ENCODE data around the gene ECE1. TPM values are rescaled to one million over a fixed set of nuclear protein-coding genes. Genes with fewer than 3 reads are reported as not detected.

The ECE1 gene
- total and polyA plus RNA-seq, 4 donors: 12.1 to 155 (median 123) TPM

GRCh38 chr1:21270086-21270689 is 20.1 kb downstream of the ECE1 start:
- no peak for ATAC-seq (ENCODE audit: low FRiP score)
- Histone ChIP-seq H3K27ac (ENCODE audit: low read depth in 1 of 2, low read length in 2 of 2) (peak overlapping the region in 1 of 2 donors; percentile 16), H3K4me1 (ENCODE audit: control insufficient read depth in 1 of 2, insufficient read depth in 2 of 2, low read length in 2 of 2) (no peaks in the 10 kb centered on the region), H3K4me3 (ENCODE audit: low read length in 2 of 2) (no peak overlapping the region), H3K27me3 (ENCODE audit: control insufficient read depth in 1 of 2, insufficient read depth in 2 of 2, low read length in 1 of 2) (no peaks in the 10 kb centered on the region), H3K9me3 (ENCODE audit: control insufficient read depth, low read length) (no peaks in the 10 kb centered on the region), H3K36me3 (ENCODE audit: control insufficient read depth in 1 of 2, insufficient read depth in 2 of 2, low read length in 1 of 2) (no peaks in the 10 kb centered on the region)
- WGBS, 2 donors: 44 to 49% methylated on average over 9 of the region's 9 CpGs
- peak; percentile 83 to 95 for DNase-seq
- intact Hi-C loops (cut with DNase I): no loop called here

GRCh38 chr1:21269461-21270085 is 20.7 kb downstream of the ECE1 start:
- Histone ChIP-seq H3K4me3 (ENCODE audit: low read length in 2 of 2) (no peak overlapping the region), H3K27ac (ENCODE audit: low read depth in 1 of 2, low read length in 2 of 2) (peak overlapping the region in 1 of 2 donors; percentile 47), H3K36me3 (ENCODE audit: control insufficient read depth in 1 of 2, insufficient read depth in 2 of 2, low read length in 1 of 2) (no peaks in the 10 kb centered on the region), H3K27me3 (ENCODE audit: control insufficient read depth in 1 of 2, insufficient read depth in 2 of 2, low read length in 1 of 2) (no peaks in the 10 kb centered on the region), H3K9me3 (ENCODE audit: control insufficient read depth, low read length) (no peaks in the 10 kb centered on the region), H3K4me1 (ENCODE audit: control insufficient read depth in 1 of 2, insufficient read depth in 2 of 2, low read length in 2 of 2) (no peaks in the 10 kb centered on the region)
- intact Hi-C loops (cut with DNase I): no loop called here
- ATAC-seq (ENCODE audit: low FRiP score) (no peak), DNase-seq (no peak)
- 73 to 77% methylated on average over 7 of the region's 7 CpGs for WGBS, 2 donors

GRCh38 chr1:21268281-21269239 is 21.7 kb downstream of the ECE1 start:
- ATAC-seq (ENCODE audit: low FRiP score): peak; percentile 24
- Histone ChIP-seq H3K36me3 (ENCODE audit: control insufficient read depth in 1 of 2, insufficient read depth in 2 of 2, low read length in 1 of 2) (no peaks in the 10 kb centered on the region), H3K9me3 (ENCODE audit: control insufficient read depth, low read length) (no peaks in the 10 kb centered on the region), H3K27ac (ENCODE audit: low read depth in 1 of 2, low read length in 2 of 2) (peak overlapping the region in 1 of 2 donors; percentile 7), H3K4me3 (ENCODE audit: low read length in 2 of 2) (no peak overlapping the region), H3K4me1 (ENCODE audit: control insufficient read depth in 1 of 2, insufficient read depth in 2 of 2, low read length in 2 of 2) (no peaks in the 10 kb centered on the region), H3K27me3 (ENCODE audit: control insufficient read depth in 1 of 2, insufficient read depth in 2 of 2, low read length in 1 of 2) (no peaks in the 10 kb centered on the region)
- 17% methylated on average over 17 of the region's 17 CpGs for WGBS, 2 donors
- intact Hi-C loops (cut with DNase I): no loop called here
- DNase-seq: no peak

GRCh38 chr1:21267191-21268077 is 22.8 kb downstream of the ECE1 start:
- no peak overlapping the region for H3K27ac ChIP-seq (ENCODE audit: low read depth in 1 of 2, low read length in 2 of 2)
- H3K9me3 ChIP-seq (ENCODE audit: control insufficient read depth, low read length): no peaks in the 10 kb centered on the region
- H3K36me3 ChIP-seq (ENCODE audit: control insufficient read depth in 1 of 2, insufficient read depth in 2 of 2, low read length in 1 of 2): no peaks in the 10 kb centered on the region
- H3K4me3 ChIP-seq (ENCODE audit: low read length in 2 of 2): no peak overlapping the region
- no peaks in the 10 kb centered on the region for H3K4me1 ChIP-seq (ENCODE audit: control insufficient read depth in 1 of 2, insufficient read depth in 2 of 2, low read length in 2 of 2)
- no peak for DNase-seq
- no peak for ATAC-seq (ENCODE audit: low FRiP score)
- intact Hi-C loops (cut with DNase I): no loop called here
- H3K27me3 ChIP-seq (ENCODE audit: control insufficient read depth in 1 of 2, insufficient read depth in 2 of 2, low read length in 1 of 2): no peaks in the 10 kb centered on the region
- WGBS, 2 donors: 92 to 93% methylated on average over 16 of the region's 16 CpGs

- H3K36me3 ChIP-seq (ENCODE audit: control insufficient read depth in 1 of 2, insufficient read depth in 2 of 2, low read length in 1 of 2): no peaks in the 10 kb centered on the region
- no peaks in the 10 kb centered on the region for H3K4me1 ChIP-seq (ENCODE audit: control insufficient read depth in 1 of 2, insufficient read depth in 2 of 2, low read length in 2 of 2)
- intact Hi-C loops (cut with DNase I): no loop called here
- no peak overlapping the region for H3K4me3 ChIP-seq (ENCODE audit: low read length in 2 of 2)
- WGBS, 2 donors: 60 to 66% methylated on average over 12 of the region's 12 CpGs
- no peak for ATAC-seq (ENCODE audit: low FRiP score)
- no peaks in the 10 kb centered on the region for H3K9me3 ChIP-seq (ENCODE audit: control insufficient read depth, low read length)
- H3K27me3 ChIP-seq (ENCODE audit: control insufficient read depth in 1 of 2, insufficient read depth in 2 of 2, low read length in 1 of 2): no peaks in the 10 kb centered on the region
- H3K27ac ChIP-seq (ENCODE audit: low read depth in 1 of 2, low read length in 2 of 2): peak overlapping the region in 1 of 2 donors; percentile 52
- no peak for DNase-seq
These were observed 24.0 kb downstream of the ECE1 start for GRCh38 chr1:21266119-21266774.

- H3K27ac ChIP-seq (ENCODE audit: low read depth in 1 of 2, low read length in 2 of 2): peak overlapping the region in 1 of 2 donors; percentile 52
- H3K9me3 ChIP-seq (ENCODE audit: control insufficient read depth, low read length): no peaks in the 10 kb centered on the region
- no peaks in the 10 kb centered on the region for H3K4me1 ChIP-seq (ENCODE audit: control insufficient read depth in 1 of 2, insufficient read depth in 2 of 2, low read length in 2 of 2)
- no peaks in the 10 kb centered on the region for H3K27me3 ChIP-seq (ENCODE audit: control insufficient read depth in 1 of 2, insufficient read depth in 2 of 2, low read length in 1 of 2)
- intact Hi-C loops (cut with DNase I): no loop called here
- no peak for ATAC-seq (ENCODE audit: low FRiP score)
- H3K36me3 ChIP-seq (ENCODE audit: control insufficient read depth in 1 of 2, insufficient read depth in 2 of 2, low read length in 1 of 2): no peaks in the 10 kb centered on the region
- DNase-seq: no peak
- WGBS, 2 donors: 61 to 70% methylated on average over 6 of the region's 6 CpGs
- H3K4me3 ChIP-seq (ENCODE audit: low read length in 2 of 2): no peak overlapping the region
These were observed 24.6 kb downstream of the ECE1 start for GRCh38 chr1:21265644-21266043.

- 66 to 71% methylated on average over 4 of the region's 4 CpGs for WGBS, 2 donors
- intact Hi-C loops (cut with DNase I): no loop called here
These were observed 25.4 kb downstream of the ECE1 start for GRCh38 chr1:21264898-21265297.

More at GRCh38 chr1:21264898-21265297, 25.4 kb downstream of the ECE1 start:
- DNase-seq (no peak), ATAC-seq (ENCODE audit: low FRiP score) (no peak)
- H3K36me3 ChIP-seq (ENCODE audit: control insufficient read depth in 1 of 2, insufficient read depth in 2 of 2, low read length in 1 of 2): no peaks in the 10 kb centered on the region
- peak overlapping the region; percentile 29 to 37 for H3K27ac ChIP-seq (ENCODE audit: low read depth in 1 of 2, low read length in 2 of 2)
- no peaks in the 10 kb centered on the region for H3K9me3 ChIP-seq (ENCODE audit: control insufficient read depth, low read length)
- H3K4me1 ChIP-seq (ENCODE audit: control insufficient read depth in 1 of 2, insufficient read depth in 2 of 2, low read length in 2 of 2): no peaks in the 10 kb centered on the region
- H3K4me3 ChIP-seq (ENCODE audit: low read length in 2 of 2): no peak overlapping the region
- no peaks in the 10 kb centered on the region for H3K27me3 ChIP-seq (ENCODE audit: control insufficient read depth in 1 of 2, insufficient read depth in 2 of 2, low read length in 1 of 2)
